Nephron progenitor cell (in vitro differentiated cells): ENCODE measurements around the gene CDH15.

Source experiments
- DNase-seq: peaks from one replicate; pipeline ENCODE4 v3.0.0; 2021
- H3K27ac Mint-ChIP-seq: 2 replicates; pipeline ENCODE4 v1.8.0; 2021; ENCODE audit warnings: mild to moderate bottlenecking, moderate library complexity, mixed read lengths
- H3K27me3 Mint-ChIP-seq: 2 replicates; pipeline ENCODE4 v1.8.0; 2021; ENCODE audit warnings: mild to moderate bottlenecking, low read depth, mixed read lengths; ENCODE audit not compliant: poor library complexity
- H3K36me3 Mint-ChIP-seq: 2 replicates; pipeline ENCODE4 v1.8.0; 2021; ENCODE audit warnings: low read depth, mixed read lengths
- H3K4me1 Mint-ChIP-seq: 2 replicates; pipeline ENCODE4 v1.8.0; 2021; ENCODE audit warnings: mixed read lengths
- H3K4me3 Mint-ChIP-seq: 2 replicates; pipeline ENCODE4 v1.8.0; 2021; ENCODE audit warnings: mild to moderate bottlenecking, moderate library complexity, mixed read lengths
- H3K9me3 Mint-ChIP-seq: 2 replicates; pipeline ENCODE4 v1.8.0; 2021; ENCODE audit warnings: mild to moderate bottlenecking, moderate library complexity, mixed read lengths
- CTCF ChIP-seq: fragments of 200-600 bp; sonication (generic); IDR thresholded peaks from 2 replicates; pipeline ENCODE4 v1.5.0; 2021; ENCODE audit warnings: antibody characterized with exemption

CDH15 gene

GRCh38 chr16:89194340-89195311 is 23.1 kb downstream of the CDH15 start:
- no peaks in the 10 kb centered on the region for H3K9me3 Mint-ChIP-seq
- DNase-seq = no peak
- H3K27ac Mint-ChIP-seq = no peak overlapping the region
- no peak overlapping the region for H3K4me3 Mint-ChIP-seq
- no peak for TF ChIP-seq CTCF
- H3K36me3 Mint-ChIP-seq = no peaks in the 10 kb centered on the region
- peaks cover 50% of the 10 kb centered on the region for H3K27me3 Mint-ChIP-seq
- no peaks in the 10 kb centered on the region for H3K4me1 Mint-ChIP-seq

- no peaks in the 10 kb centered on the region for H3K36me3 Mint-ChIP-seq
- H3K27ac Mint-ChIP-seq = no peak overlapping the region
- no peak for DNase-seq
- no peak for TF ChIP-seq CTCF
- no peak overlapping the region for H3K4me3 Mint-ChIP-seq
- no peaks in the 10 kb centered on the region for H3K9me3 Mint-ChIP-seq
- peaks cover 9% of the 10 kb centered on the region for H3K4me1 Mint-ChIP-seq
- H3K27me3 Mint-ChIP-seq = peaks cover 50% of the 10 kb centered on the region
Observed at GRCh38 chr16:89195521-89196171, 24.1 kb downstream of the CDH15 start.

GRCh38 chr16:89197033-89197632 is 25.6 kb downstream of the CDH15 start:
- Mint-ChIP-seq H3K27ac (no peak overlapping the region), H3K9me3 (no peaks in the 10 kb centered on the region), H3K36me3 (no peaks in the 10 kb centered on the region), H3K4me3 (no peak overlapping the region), H3K4me1 (peaks cover 11% of the 10 kb centered on the region), H3K27me3 (peaks cover 48% of the 10 kb centered on the region)
- DNase-seq = no peak
- no peak for TF ChIP-seq CTCF

GRCh38 chr16:89197633-89198416 is 26.3 kb downstream of the CDH15 start:
- H3K27ac Mint-ChIP-seq = no peak overlapping the region
- no peak for TF ChIP-seq CTCF
- no peak for DNase-seq
- H3K36me3 Mint-ChIP-seq = peaks cover under 1% of the 10 kb centered on the region
- no peak overlapping the region for H3K4me3 Mint-ChIP-seq
- peaks cover 13% of the 10 kb centered on the region for H3K4me1 Mint-ChIP-seq
- peaks cover 7% of the 10 kb centered on the region for H3K9me3 Mint-ChIP-seq
- peaks cover 55% of the 10 kb centered on the region for H3K27me3 Mint-ChIP-seq

- H3K27ac Mint-ChIP-seq = no peak overlapping the region
- peaks cover 15% of the 10 kb centered on the region for H3K9me3 Mint-ChIP-seq
Observed at GRCh38 chr16:89198417-89199240, 27.1 kb downstream of the CDH15 start.

More at GRCh38 chr16:89198417-89199240, 27.1 kb downstream of the CDH15 start:
- Mint-ChIP-seq H3K4me1 (peaks cover 16% of the 10 kb centered on the region), H3K36me3 (peaks cover 7% of the 10 kb centered on the region), H3K27me3 (peaks cover 62% of the 10 kb centered on the region), H3K4me3 (no peak overlapping the region)
- TF ChIP-seq CTCF = no peak
- no peak for DNase-seq
